NB4 (cell line): ENCODE results near the gene SLC25A26.

ENCODE experiments used
- POLR2A ChIP-seq: IDR thresholded peaks from 2 replicates; pipeline ENCODE4 v1.6.1; 2011; ENCODE audit warnings: mild to moderate bottlenecking; ENCODE audit not compliant: insufficient read length; ENCODE audit errors: extremely low read depth
- TF ChIP-seq, protein P1 (sequence below): IDR thresholded peaks from one replicate; pipeline ENCODE4 v1.5.1; 2012; ENCODE audit warnings: low read depth, low read length

DNA sequence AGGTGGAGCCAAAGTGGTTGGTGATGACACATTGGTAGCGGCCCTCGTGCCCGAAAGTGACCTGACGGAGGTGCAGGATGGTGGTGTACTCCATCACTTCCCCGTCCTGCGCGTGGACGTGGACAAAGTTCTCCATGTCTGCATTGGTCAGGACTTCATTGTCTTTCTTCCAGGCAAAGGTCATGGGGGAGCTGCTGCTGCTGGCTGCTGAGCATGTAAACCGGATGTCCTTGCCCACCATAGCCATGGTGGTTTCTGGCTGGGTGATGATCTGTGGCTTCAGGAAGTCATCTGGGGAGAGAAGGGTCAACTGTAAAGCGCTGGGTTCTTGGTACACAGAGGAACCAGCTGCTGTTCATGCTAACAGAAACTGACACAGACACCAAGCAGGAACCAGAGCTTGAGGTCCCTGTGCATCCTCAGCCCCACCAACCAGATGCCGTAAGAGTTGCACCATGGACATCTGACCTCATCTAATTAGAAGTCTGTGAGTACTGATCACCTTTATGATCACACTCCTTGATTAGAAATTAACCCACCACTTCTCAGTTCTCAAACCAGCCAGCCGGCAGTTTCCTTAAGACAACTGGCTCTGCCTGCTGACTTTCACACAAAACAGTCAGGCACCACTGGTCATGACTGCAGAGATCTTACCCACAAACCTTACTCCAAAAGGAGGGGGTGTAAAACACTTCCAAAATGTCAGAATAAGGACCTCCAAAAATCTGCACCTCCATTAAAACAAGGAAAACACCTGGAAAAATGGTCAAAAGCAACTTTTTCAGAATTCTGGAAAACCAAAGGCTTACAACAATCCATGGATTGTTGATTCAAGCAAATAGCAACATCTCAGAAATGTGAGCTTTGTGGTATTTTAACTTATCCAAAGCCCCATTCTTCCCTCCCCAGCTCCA lies 165.5 kb downstream of the SLC25A26 start:
- TF ChIP-seq, protein P1, sequence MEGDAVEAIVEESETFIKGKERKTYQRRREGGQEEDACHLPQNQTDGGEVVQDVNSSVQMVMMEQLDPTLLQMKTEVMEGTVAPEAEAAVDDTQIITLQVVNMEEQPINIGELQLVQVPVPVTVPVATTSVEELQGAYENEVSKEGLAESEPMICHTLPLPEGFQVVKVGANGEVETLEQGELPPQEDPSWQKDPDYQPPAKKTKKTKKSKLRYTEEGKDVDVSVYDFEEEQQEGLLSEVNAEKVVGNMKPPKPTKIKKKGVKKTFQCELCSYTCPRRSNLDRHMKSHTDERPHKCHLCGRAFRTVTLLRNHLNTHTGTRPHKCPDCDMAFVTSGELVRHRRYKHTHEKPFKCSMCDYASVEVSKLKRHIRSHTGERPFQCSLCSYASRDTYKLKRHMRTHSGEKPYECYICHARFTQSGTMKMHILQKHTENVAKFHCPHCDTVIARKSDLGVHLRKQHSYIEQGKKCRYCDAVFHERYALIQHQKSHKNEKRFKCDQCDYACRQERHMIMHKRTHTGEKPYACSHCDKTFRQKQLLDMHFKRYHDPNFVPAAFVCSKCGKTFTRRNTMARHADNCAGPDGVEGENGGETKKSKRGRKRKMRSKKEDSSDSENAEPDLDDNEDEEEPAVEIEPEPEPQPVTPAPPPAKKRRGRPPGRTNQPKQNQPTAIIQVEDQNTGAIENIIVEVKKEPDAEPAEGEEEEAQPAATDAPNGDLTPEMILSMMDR = no peak
- TF ChIP-seq POLR2A = no peak
